Measurements from ENCODE around the gene SCAPER.
A peak's percentile ranks its signal among the peaks of the same experiment; 100 is the strongest.
"Not testable (repeated sequence)": the region's sequence is repeated elsewhere in the genome, so short reads cannot be mapped to it uniquely, and the experiment has no call there.

Gene SCAPER

GRCh38 chr15:76898102-76898501, 7.0 kb downstream of the SCAPER start:
- in situ Hi-C loops (cut with HindIII; ENCODE audit: low sequenced_read_pairs) = no loop called here
- TF ChIP-seq, protein P1, sequence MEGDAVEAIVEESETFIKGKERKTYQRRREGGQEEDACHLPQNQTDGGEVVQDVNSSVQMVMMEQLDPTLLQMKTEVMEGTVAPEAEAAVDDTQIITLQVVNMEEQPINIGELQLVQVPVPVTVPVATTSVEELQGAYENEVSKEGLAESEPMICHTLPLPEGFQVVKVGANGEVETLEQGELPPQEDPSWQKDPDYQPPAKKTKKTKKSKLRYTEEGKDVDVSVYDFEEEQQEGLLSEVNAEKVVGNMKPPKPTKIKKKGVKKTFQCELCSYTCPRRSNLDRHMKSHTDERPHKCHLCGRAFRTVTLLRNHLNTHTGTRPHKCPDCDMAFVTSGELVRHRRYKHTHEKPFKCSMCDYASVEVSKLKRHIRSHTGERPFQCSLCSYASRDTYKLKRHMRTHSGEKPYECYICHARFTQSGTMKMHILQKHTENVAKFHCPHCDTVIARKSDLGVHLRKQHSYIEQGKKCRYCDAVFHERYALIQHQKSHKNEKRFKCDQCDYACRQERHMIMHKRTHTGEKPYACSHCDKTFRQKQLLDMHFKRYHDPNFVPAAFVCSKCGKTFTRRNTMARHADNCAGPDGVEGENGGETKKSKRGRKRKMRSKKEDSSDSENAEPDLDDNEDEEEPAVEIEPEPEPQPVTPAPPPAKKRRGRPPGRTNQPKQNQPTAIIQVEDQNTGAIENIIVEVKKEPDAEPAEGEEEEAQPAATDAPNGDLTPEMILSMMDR (IDR thresholded peaks at IDR 0.05; ENCODE audit: low read depth, low read length) = no peak
- DNase-seq (ENCODE audit: low read depth, low spot score) = no peak
- H3K4me3 ChIP-seq (ENCODE audit: low read depth, low read length) = no peak overlapping the region

DNA sequence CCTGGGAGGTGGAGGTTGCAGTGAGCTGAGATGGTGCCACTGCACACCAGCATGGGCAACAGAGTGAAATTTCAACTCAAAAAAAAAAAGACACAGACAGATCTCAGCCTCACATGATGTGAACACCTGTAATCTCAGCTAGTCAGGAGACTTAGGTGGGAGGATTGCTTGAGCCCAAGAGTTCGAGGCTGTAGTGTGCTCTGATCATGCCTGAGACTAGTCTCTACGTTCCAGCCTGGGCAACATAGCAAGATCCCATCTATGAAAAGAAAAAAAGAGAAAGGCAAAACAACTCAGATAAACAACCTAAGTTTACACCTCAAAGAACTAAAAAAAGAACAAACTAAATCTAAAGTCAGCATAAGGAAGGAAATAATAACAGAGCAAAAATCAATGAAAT, 11.0 kb downstream of the SCAPER start:
- in situ Hi-C loops (cut with HindIII; ENCODE audit: low sequenced_read_pairs) = no loop called here
- H3K4me3 ChIP-seq (ENCODE audit: low read depth, low read length) = no peak overlapping the region
- no peak for DNase-seq (ENCODE audit: low read depth, low spot score)
- TF ChIP-seq, protein P1 (IDR thresholded peaks at IDR 0.05; ENCODE audit: low read depth, low read length) = no peak

GRCh38 chr15:76892836-76893235, 12.3 kb downstream of the SCAPER start:
- DNase-seq (ENCODE audit: low read depth, low spot score); in situ Hi-C loops (cut with HindIII; ENCODE audit: low sequenced_read_pairs): not testable (repeated sequence)

GRCh38 chr15:76887280-76888141, 17.6 kb downstream of the SCAPER start:
- H3K4me3 ChIP-seq (ENCODE audit: low read depth, low read length); in situ Hi-C loops (cut with HindIII; ENCODE audit: low sequenced_read_pairs); DNase-seq (ENCODE audit: low read depth, low spot score): not testable (repeated sequence)

More at GRCh38 chr15:76892836-76893235, 12.3 kb downstream of the SCAPER start:
- not testable (repeated sequence) for H3K4me3 ChIP-seq (ENCODE audit: low read depth, low read length)

DNA sequence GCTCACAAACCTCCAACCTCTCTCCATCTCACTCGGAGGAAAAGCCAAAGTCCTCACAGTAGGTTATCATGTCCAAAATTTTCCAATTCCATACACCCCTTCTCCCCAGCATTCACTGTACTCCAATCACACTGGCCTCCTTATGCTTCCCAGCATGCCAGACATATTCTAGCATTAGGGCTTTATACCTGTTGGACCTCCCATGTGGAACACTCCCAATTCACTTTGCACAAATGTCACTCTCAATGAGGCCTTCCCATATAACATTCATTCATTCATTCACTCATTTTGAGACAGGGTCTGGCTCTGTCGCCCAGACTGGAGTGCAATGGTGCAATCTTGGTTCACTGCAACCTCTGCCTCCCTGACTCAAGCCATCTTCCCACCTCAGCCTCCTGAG, 19.9 kb downstream of the SCAPER start:
- TF ChIP-seq, protein P1 (IDR thresholded peaks at IDR 0.05; ENCODE audit: low read depth, low read length) = no peak
- in situ Hi-C loops (cut with HindIII; ENCODE audit: low sequenced_read_pairs) = no loop called here
- no peak overlapping the region for H3K4me3 ChIP-seq (ENCODE audit: low read depth, low read length)
- no peak for DNase-seq (ENCODE audit: low read depth, low spot score)

DNA sequence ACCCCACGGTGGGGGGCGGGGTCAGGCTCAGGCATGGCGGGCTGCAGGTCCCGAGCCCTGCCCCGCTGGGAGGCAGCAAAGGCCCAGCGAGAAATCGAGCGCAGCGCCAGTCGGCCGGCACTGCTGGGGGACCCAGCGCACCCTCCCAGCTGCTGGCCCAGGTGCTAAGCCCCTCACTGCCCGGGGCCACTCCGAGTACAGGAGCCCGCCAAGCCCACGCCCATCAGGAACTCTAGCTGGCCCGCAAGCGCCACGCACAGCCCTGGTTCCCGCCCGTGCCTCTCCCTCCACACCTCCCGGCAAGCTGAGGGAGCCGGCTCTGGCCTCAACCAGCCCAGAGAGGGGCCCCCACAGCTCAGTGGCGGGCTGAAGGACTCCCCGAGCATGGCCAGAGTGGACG, 29.2 kb downstream of the SCAPER start:
- in situ Hi-C loops (cut with HindIII; ENCODE audit: low sequenced_read_pairs) = no loop called here
- DNase-seq (ENCODE audit: low read depth, low spot score) = no peak
- TF ChIP-seq, protein P1 (IDR thresholded peaks at IDR 0.05; ENCODE audit: low read depth, low read length) = no peak
- no peak overlapping the region for H3K4me3 ChIP-seq (ENCODE audit: low read depth, low read length)

- H3K4me3 ChIP-seq (ENCODE audit: low read depth, low read length); DNase-seq (ENCODE audit: low read depth, low spot score); in situ Hi-C loops (cut with HindIII; ENCODE audit: low sequenced_read_pairs): not testable (repeated sequence)
Observed at GRCh38 chr15:76873066-76873465, 32.1 kb downstream of the SCAPER start.

- in situ Hi-C loops (cut with HindIII; ENCODE audit: low sequenced_read_pairs) = no loop called here
- no peak overlapping the region for H3K4me3 ChIP-seq (ENCODE audit: low read depth, low read length)
- TF ChIP-seq, protein P1 (IDR thresholded peaks at IDR 0.05; ENCODE audit: low read depth, low read length) = no peak
- peak; percentile 3 for DNase-seq (ENCODE audit: low read depth, low spot score)
Observed at GRCh38 chr15:76871930-76872329, 33.2 kb downstream of the SCAPER start.

All from astrocyte of the spinal cord (primary cell).